C4-2B (cell line): ENCODE results near the gene PRKAG2.

Experiments used
- ZFX ChIP-seq: fragments of 450-650 bp; IDR thresholded peaks from 2 replicates; pipeline ENCODE4 v1.6.1; 2017
- TF ChIP-seq, protein P1 (sequence below): fragments of 450-650 bp; conservative IDR thresholded peaks from 2 replicates; pipeline ENCODE4 v1.5.1; 2017; ENCODE audit warnings: mild to moderate bottlenecking

- TF ChIP-seq, protein P1, sequence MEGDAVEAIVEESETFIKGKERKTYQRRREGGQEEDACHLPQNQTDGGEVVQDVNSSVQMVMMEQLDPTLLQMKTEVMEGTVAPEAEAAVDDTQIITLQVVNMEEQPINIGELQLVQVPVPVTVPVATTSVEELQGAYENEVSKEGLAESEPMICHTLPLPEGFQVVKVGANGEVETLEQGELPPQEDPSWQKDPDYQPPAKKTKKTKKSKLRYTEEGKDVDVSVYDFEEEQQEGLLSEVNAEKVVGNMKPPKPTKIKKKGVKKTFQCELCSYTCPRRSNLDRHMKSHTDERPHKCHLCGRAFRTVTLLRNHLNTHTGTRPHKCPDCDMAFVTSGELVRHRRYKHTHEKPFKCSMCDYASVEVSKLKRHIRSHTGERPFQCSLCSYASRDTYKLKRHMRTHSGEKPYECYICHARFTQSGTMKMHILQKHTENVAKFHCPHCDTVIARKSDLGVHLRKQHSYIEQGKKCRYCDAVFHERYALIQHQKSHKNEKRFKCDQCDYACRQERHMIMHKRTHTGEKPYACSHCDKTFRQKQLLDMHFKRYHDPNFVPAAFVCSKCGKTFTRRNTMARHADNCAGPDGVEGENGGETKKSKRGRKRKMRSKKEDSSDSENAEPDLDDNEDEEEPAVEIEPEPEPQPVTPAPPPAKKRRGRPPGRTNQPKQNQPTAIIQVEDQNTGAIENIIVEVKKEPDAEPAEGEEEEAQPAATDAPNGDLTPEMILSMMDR = no peak
- no peak for TF ChIP-seq ZFX
Measured at GRCh38 chr7:151608031-151608551, 268.8 kb downstream of the PRKAG2 start.
